NCI-H82 treated with DMSO at 0.1 percent for 48 hours (cell line): Measurements from ENCODE around the gene IQCH.
A peak's percentile ranks its signal among the peaks of the same experiment; 100 is the strongest.

Experiments
- DNase-seq: peaks from one replicate; lab custom pipeline; 2025; ENCODE audit not compliant: unreplicated experiment; lab: John Stamatoyannopoulos, UW

The IQCH gene

GRCh38 chr15:67481680-67482079, 227.1 kb downstream of the IQCH start:
- no peak for DNase-seq

GRCh38 chr15:67495585-67495984, 241.0 kb downstream of the IQCH start:
- DNase-seq: no peak

GRCh38 chr15:67501177-67501835, 246.7 kb downstream of the IQCH start:
- no peak for DNase-seq

- no peak for DNase-seq
These were observed 247.4 kb downstream of the IQCH start for GRCh38 chr15:67501836-67502461.

GRCh38 chr15:67504056-67504455, 249.5 kb downstream of the IQCH start:
- no peak for DNase-seq

- DNase-seq: no peak
These were observed 250.2 kb downstream of the IQCH start for GRCh38 chr15:67504796-67505195.

- DNase-seq: no peak
These were observed 251.3 kb downstream of the IQCH start for GRCh38 chr15:67505675-67506572.

- DNase-seq: no peak
These were observed 252.5 kb downstream of the IQCH start for GRCh38 chr15:67506775-67507747.

- no peak for DNase-seq
These were observed 253.8 kb downstream of the IQCH start for GRCh38 chr15:67508407-67508806.

- DNase-seq: no peak
These were observed 255.3 kb downstream of the IQCH start for GRCh38 chr15:67509918-67510317.

- DNase-seq: no peak
These were observed 256.1 kb downstream of the IQCH start for GRCh38 chr15:67510597-67511190.

GRCh38 chr15:67511606-67512005, 257.0 kb downstream of the IQCH start:
- DNase-seq: no peak

GRCh38 chr15:67512140-67512539, 257.6 kb downstream of the IQCH start:
- DNase-seq: no peak

- no peak for DNase-seq
These were observed 258.5 kb downstream of the IQCH start for GRCh38 chr15:67512933-67513714.

- DNase-seq: no peak
These were observed 260.5 kb downstream of the IQCH start for GRCh38 chr15:67515090-67515489.

GRCh38 chr15:67515557-67515956, 261.0 kb downstream of the IQCH start:
- no peak for DNase-seq

- no peak for DNase-seq
These were observed 265.9 kb downstream of the IQCH start for GRCh38 chr15:67520321-67521028.

- peak; percentile 17 for DNase-seq
These were observed 266.6 kb downstream of the IQCH start, which contains the start of gene C15orf61 for GRCh38 chr15:67521029-67521782. Gene C15orf61, plus strand, starts transcription at chr15:67521131. Its CDS starts 118 bp downstream, at chr15:67521249.
